Measurements from ENCODE around the gene FGFBP2.

FGFBP2 gene

DNA sequence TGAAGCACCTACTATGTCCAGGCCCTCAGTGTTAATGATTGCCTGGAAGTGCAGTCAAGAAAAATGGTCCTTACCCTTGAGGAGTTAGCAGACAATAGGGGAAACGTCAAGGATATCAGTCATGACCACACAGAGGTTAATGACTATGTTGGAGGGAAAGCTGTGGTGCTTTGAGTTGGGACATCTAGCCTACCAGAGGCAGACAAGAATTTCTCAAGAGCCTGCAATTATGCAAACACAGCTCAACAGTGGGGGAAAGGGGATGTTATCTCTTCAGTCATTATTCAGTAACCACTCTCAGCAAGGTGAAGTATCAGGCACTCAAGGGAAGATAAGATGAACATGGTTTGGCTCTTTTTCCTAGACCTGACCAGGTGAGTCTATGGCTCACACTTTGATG lies 17.5 kb downstream of the FGFBP2 start:
- POLR2A ChIA-PET: no interaction called here
- CTCF ChIA-PET: interaction anchor here (0.6 kb wide), 1 partner anchor 41 kb away, joined by 3 read pairs; no protein-coding TSS in a partner anchor

More for the DNA sequence above, 17.5 kb downstream of the FGFBP2 start:
- no peak for TF ChIP-seq PRDM2 (tag by site-specific recombination; IDR thresholded peaks at IDR 0.05; ENCODE audit: borderline replicate concordance)
- TF ChIP-seq ZNF654 (tag by site-specific recombination; IDR thresholded peaks at IDR 0.05; ENCODE audit: low read depth): no peak
- TF ChIP-seq ZNF692 (tag by site-specific recombination; IDR thresholded peaks at IDR 0.05): no peak
- TF ChIP-seq ZNF391 (tag by site-specific recombination; IDR thresholded peaks at IDR 0.05; ENCODE audit: borderline replicate concordance, low read depth): no peak
- no peak for TF ChIP-seq ZNF843 (tag by site-specific recombination; IDR thresholded peaks at IDR 0.05)
- TF ChIP-seq ZNF221 (tag by site-specific recombination; IDR thresholded peaks at IDR 0.05; ENCODE audit: borderline replicate concordance): no peak
- no peak for TF ChIP-seq RBAK (tag by site-specific recombination; IDR thresholded peaks at IDR 0.05)
- TF ChIP-seq ZNF777 (tag by site-specific recombination; IDR thresholded peaks at IDR 0.05; ENCODE audit: borderline replicate concordance): no peak
- TF ChIP-seq, protein P1, sequence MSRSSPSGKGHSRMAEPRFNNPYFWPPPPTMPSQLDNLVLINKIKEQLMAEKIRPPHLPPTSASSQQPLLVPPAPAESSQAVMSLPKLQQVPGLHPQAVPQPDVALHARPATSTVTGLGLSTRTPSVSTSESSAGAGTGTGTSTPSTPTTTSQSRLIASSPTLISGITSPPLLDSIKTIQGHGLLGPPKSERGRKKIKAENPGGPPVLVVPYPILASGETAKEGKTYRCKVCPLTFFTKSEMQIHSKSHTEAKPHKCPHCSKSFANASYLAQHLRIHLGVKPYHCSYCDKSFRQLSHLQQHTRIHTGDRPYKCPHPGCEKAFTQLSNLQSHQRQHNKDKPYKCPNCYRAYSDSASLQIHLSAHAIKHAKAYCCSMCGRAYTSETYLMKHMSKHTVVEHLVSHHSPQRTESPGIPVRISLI (tag by site-specific recombination; IDR thresholded peaks at IDR 0.05): no peak
- no peak for TF ChIP-seq ZNF514 (tag by site-specific recombination; IDR thresholded peaks at IDR 0.05)
- no peak for TF ChIP-seq KLF7 (tag by site-specific recombination; IDR thresholded peaks at IDR 0.05; ENCODE audit: borderline replicate concordance)
- no peak for TF ChIP-seq ZNF350 (tag by site-specific recombination; IDR thresholded peaks at IDR 0.05)
- TF ChIP-seq ZNF660 (tag by site-specific recombination; IDR thresholded peaks at IDR 0.05): no peak
- TF ChIP-seq, protein P2, sequence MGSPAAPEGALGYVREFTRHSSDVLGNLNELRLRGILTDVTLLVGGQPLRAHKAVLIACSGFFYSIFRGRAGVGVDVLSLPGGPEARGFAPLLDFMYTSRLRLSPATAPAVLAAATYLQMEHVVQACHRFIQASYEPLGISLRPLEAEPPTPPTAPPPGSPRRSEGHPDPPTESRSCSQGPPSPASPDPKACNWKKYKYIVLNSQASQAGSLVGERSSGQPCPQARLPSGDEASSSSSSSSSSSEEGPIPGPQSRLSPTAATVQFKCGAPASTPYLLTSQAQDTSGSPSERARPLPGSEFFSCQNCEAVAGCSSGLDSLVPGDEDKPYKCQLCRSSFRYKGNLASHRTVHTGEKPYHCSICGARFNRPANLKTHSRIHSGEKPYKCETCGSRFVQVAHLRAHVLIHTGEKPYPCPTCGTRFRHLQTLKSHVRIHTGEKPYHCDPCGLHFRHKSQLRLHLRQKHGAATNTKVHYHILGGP (tag by site-specific recombination; IDR thresholded peaks at IDR 0.05): no peak
- TF ChIP-seq ZNF133 (tag by site-specific recombination; IDR thresholded peaks at IDR 0.05): no peak
- H3K36me3 ChIP-seq (ENCODE audit: control insufficient read depth in 2 of 2, insufficient read depth in 1 of 2, low read length in 2 of 2): no peaks in the 10 kb centered on the region
- no peaks in the 10 kb centered on the region for H3K9me3 ChIP-seq (ENCODE audit: control insufficient read depth, insufficient read depth, low read depth, low read length)
- no peak overlapping the region for H3K4me3 ChIP-seq (ENCODE audit: low read depth, low read length)
- H3K27ac ChIP-seq (ENCODE audit: extremely low read depth, low read depth, low read length): no peak overlapping the region
- no peaks in the 10 kb centered on the region for H3K4me1 ChIP-seq (ENCODE audit: control insufficient read depth, insufficient read depth, low read length)
